ENCODE results near the gene CLEC4E. TPM values are rescaled to one million over a fixed set of nuclear protein-coding genes. Genes with fewer than 3 reads are reported as not detected.

The CLEC4E gene
- total RNA-seq, 1 experiment from 2014 or later = not detected

GRCh38 chr12:8507596-8507995 is 33.1 kb downstream of the CLEC4E start:
- in situ Hi-C loops (cut with HindIII; ENCODE audit: low pct_unique_long_range_greater_than_20kb, low sequenced_read_pairs) (no loop called here), intact Hi-C loops (cut with micrococcal nuclease; ENCODE audit: unreplicated experiment) (no loop called here)
- no peaks in the 10 kb centered on the region for H3K4me1 ChIP-seq (ENCODE audit: control insufficient read depth, insufficient read depth, low read length)
- H3K27ac ChIP-seq (ENCODE audit: low read length) = no peak overlapping the region
- DNase-seq (ENCODE audit: low read depth, low spot score) (no peak), ATAC-seq (no peak)
- no peak overlapping the region for H3K4me3 ChIP-seq (ENCODE audit: low read depth in 2 of 2, low read length in 2 of 2)
- H3K36me3 ChIP-seq (ENCODE audit: control insufficient read depth, insufficient read depth, low read length) = no peaks in the 10 kb centered on the region
- H3K27me3 ChIP-seq (ENCODE audit: control insufficient read depth, insufficient read depth, low read length) = no peaks in the 10 kb centered on the region
- no TSS peak for BruUV-seq (replicated peaks)
- CTCF ChIA-PET = no interaction called here
- POLR2A ChIA-PET = no interaction called here
- no peaks in the 10 kb centered on the region for H3K9me3 ChIP-seq (ENCODE audit: control insufficient read depth, insufficient read depth, low read depth, low read length)
- TF ChIP-seq TCF7L2 (IDR thresholded peaks at IDR 0.05; ENCODE audit: low read depth, low read length) (no peak), CTCF (IDR thresholded peaks at IDR 0.05) (no peak), SIN3A (IDR thresholded peaks at IDR 0.05; ENCODE audit: borderline replicate concordance, insufficient read depth, low read depth, low read length) (no peak), POLR2AphosphoS5 (IDR thresholded peaks at IDR 0.05; ENCODE audit: low read depth, low read length) (no peak)
- TF ChIP-seq, protein P1, sequence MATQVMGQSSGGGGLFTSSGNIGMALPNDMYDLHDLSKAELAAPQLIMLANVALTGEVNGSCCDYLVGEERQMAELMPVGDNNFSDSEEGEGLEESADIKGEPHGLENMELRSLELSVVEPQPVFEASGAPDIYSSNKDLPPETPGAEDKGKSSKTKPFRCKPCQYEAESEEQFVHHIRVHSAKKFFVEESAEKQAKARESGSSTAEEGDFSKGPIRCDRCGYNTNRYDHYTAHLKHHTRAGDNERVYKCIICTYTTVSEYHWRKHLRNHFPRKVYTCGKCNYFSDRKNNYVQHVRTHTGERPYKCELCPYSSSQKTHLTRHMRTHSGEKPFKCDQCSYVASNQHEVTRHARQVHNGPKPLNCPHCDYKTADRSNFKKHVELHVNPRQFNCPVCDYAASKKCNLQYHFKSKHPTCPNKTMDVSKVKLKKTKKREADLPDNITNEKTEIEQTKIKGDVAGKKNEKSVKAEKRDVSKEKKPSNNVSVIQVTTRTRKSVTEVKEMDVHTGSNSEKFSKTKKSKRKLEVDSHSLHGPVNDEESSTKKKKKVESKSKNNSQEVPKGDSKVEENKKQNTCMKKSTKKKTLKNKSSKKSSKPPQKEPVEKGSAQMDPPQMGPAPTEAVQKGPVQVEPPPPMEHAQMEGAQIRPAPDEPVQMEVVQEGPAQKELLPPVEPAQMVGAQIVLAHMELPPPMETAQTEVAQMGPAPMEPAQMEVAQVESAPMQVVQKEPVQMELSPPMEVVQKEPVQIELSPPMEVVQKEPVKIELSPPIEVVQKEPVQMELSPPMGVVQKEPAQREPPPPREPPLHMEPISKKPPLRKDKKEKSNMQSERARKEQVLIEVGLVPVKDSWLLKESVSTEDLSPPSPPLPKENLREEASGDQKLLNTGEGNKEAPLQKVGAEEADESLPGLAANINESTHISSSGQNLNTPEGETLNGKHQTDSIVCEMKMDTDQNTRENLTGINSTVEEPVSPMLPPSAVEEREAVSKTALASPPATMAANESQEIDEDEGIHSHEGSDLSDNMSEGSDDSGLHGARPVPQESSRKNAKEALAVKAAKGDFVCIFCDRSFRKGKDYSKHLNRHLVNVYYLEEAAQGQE (IDR thresholded peaks at IDR 0.05; ENCODE audit: insufficient read depth in 1 of 2, low read depth in 2 of 2, low read length in 1 of 2) = no peak

DNA sequence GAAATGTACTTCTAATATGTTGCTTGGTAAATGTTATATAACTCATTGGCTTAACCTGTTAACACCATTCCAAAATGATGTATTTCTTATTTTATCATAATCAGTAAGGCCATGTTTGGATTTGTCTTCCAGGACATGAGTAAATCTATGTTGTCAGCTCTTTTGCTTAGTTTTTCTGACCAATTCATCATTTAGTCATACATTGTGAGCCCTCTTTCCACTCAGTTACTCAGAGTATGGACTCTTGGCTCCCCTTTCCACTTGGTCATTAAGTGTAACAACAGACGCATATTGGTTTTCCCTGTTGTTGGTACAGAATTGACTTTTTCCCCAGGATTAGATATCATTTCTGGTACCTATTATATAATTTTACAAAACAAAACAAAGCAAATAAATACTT is 36.4 kb downstream of the CLEC4E start:
- in situ Hi-C loops (cut with HindIII; ENCODE audit: low pct_unique_long_range_greater_than_20kb, low sequenced_read_pairs) = no loop called here
- no TSS peak for BruUV-seq (replicated peaks)
- no peaks in the 10 kb centered on the region for H3K9me3 ChIP-seq (ENCODE audit: control insufficient read depth, insufficient read depth, low read depth, low read length)
- no peaks in the 10 kb centered on the region for H3K36me3 ChIP-seq (ENCODE audit: control insufficient read depth, insufficient read depth, low read length)
- POLR2A ChIA-PET = no interaction called here
- CTCF ChIA-PET = no interaction called here
- ATAC-seq = no peak
- H3K4me1 ChIP-seq (ENCODE audit: control insufficient read depth, insufficient read depth, low read length) = no peaks in the 10 kb centered on the region
- no peaks in the 10 kb centered on the region for H3K27me3 ChIP-seq (ENCODE audit: control insufficient read depth, insufficient read depth, low read length)
- no peak overlapping the region for H3K27ac ChIP-seq (ENCODE audit: low read length)
- no peak for TF ChIP-seq SIN3A (IDR thresholded peaks at IDR 0.05; ENCODE audit: borderline replicate concordance, insufficient read depth, low read depth, low read length)
- no peak for TF ChIP-seq CTCF (IDR thresholded peaks at IDR 0.05)
- TF ChIP-seq POLR2AphosphoS5 (IDR thresholded peaks at IDR 0.05; ENCODE audit: low read depth, low read length) = no peak
- TF ChIP-seq, protein P1 (IDR thresholded peaks at IDR 0.05; ENCODE audit: insufficient read depth in 1 of 2, low read depth in 2 of 2, low read length in 1 of 2) = no peak
- no peak overlapping the region for H3K4me3 ChIP-seq (ENCODE audit: low read depth in 2 of 2, low read length in 2 of 2)
- no peak for DNase-seq (ENCODE audit: low read depth, low spot score)
- intact Hi-C loops (cut with micrococcal nuclease; ENCODE audit: unreplicated experiment) = no loop called here
